IgD-negative memory B cell (primary cell): ENCODE results near the gene IL17RC. TPM values are rescaled to one million over a fixed set of nuclear protein-coding genes. Genes with fewer than 3 reads are reported as not detected.
A peak's percentile ranks its signal among the peaks of the same experiment; 100 is the strongest.
"Not testable (repeated sequence)": the region's sequence is repeated elsewhere in the genome, so short reads cannot be mapped to it uniquely, and the experiment has no call there.

Experiments
- H3K27ac Mint-ChIP-seq, 3 donors: one replicate each; pipeline ENCODE4 v1.8.0; 2020 to 2022; ENCODE audit warnings: mild to moderate bottlenecking in 3 of 3, mixed read lengths in 3 of 3, moderate library complexity in 1 of 3
- H3K27me3 Mint-ChIP-seq: one replicate; pipeline ENCODE4 v1.8.0; 2021; ENCODE audit warnings: mixed read lengths
- H3K36me3 Mint-ChIP-seq: one replicate; pipeline ENCODE4 v1.8.0; 2020; ENCODE audit warnings: mild to moderate bottlenecking, mixed read lengths
- H3K4me1 Mint-ChIP-seq, 3 donors: one replicate each; pipeline ENCODE4 v1.8.0; 2020 to 2022; ENCODE audit warnings: mixed read lengths in 3 of 3, mild to moderate bottlenecking in 1 of 3
- H3K4me3 Mint-ChIP-seq, 4 donors: one replicate each; pipeline ENCODE4 v1.8.0; 2020 to 2022; ENCODE audit warnings: mild to moderate bottlenecking in 4 of 4, mixed read lengths in 4 of 4, moderate library complexity in 3 of 4
- H3K9me3 Mint-ChIP-seq, 3 donors: one replicate each; pipeline ENCODE4 v1.8.0; 2020 to 2021; ENCODE audit warnings: mixed read lengths in 3 of 3, mild to moderate bottlenecking in 1 of 3
- polyA plus RNA-seq: library from polyadenylated mRNA; unstranded; fragments of 300-500 nt; fragmentation: Illumina TruSeq; gene quantifications from one replicate; pipeline ENCODE4 v1.2.3, GENCODE V29; 2021

The IL17RC gene
- polyA plus RNA-seq, 1 donor from 2014 or later, result 6.7 TPM

DNA sequence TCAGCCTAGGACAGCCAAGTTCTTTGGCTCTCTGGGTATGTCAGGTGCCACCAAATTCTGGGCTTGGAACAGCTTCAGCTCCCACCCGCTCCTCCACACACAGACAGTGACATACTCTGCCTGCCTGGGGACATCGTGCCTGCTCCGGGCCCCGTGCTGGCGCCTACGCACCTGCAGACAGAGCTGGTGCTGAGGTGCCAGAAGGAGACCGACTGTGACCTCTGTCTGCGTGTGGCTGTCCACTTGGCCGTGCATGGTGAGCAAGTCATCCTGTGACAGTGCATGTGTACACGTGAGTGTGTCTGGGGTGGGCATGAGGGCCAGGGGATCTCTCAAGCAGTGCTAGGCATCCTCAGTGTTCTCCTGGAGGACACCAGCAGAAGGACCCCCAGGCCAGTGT lies 922 bp downstream of the IL17RC start:
- no peak overlapping the region for H3K27ac Mint-ChIP-seq

DNA sequence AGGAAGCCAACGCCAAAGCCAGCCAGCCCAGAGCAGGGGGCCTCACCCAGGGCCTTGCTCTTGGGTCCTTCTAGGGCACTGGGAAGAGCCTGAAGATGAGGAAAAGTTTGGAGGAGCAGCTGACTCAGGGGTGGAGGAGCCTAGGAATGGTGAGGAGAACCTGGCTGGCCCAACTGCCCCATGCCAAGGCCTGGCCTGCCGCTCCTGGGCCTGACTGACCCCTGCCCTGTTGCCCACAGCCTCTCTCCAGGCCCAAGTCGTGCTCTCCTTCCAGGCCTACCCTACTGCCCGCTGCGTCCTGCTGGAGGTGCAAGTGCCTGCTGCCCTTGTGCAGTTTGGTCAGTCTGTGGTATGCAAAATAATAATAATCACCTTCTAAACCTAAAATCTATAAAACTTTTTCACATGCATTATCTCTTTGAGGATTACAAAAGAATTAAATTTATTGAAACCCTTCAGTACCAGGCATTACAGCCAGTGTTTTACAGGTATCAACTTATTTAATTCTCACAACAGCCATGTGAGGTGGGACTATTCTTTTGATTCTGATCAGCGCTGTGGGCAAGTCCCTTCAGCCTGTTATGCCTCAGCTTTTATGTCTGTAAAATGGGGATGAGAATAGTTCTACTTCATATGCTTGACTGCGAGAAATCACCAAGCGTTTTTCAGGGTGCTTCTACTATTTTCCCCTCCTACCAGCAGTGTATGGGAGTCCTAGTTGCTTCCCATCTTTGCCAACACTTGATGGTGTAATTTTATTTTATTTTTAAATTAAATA lies 1.6 kb downstream of the IL17RC start:
- peaks cover 5 to 7% (median 7%) of the 10 kb centered on the region in 3 donors for H3K4me1 Mint-ChIP-seq

More for the DNA sequence above, 922 bp downstream of the IL17RC start:
- Mint-ChIP-seq H3K4me1 (peaks cover 5 to 7% (median 7%) of the 10 kb centered on the region in 3 donors), H3K9me3 (no peaks in the 10 kb centered on the region), H3K36me3 (no peaks in the 10 kb centered on the region), H3K4me3 (no peak overlapping the region), H3K27me3 (peaks cover 13% of the 10 kb centered on the region)

DNA sequence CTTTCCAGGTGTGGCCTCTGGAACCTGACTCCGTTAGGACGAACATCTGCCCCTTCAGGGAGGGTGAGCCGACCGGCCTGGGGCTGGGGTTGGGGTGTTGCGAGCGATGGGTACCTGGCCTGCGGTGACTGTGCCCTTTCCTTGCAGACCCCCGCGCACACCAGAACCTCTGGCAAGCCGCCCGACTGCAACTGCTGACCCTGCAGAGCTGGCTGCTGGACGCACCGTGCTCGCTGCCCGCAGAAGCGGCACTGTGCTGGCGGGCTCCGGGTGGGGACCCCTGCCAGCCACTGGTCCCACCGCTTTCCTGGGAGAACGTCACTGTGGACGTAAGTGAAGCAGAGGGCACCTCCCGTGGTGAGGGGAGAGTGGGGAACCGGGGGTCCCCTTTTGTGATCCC lies 11.3 kb downstream of the IL17RC start:
- Mint-ChIP-seq H3K4me3 (no peak overlapping the region), H3K4me1 (peaks cover 11 to 17% (median 16%) of the 10 kb centered on the region in 3 donors), H3K27me3 (peaks cover 3% of the 10 kb centered on the region), H3K36me3 (no peaks in the 10 kb centered on the region), H3K27ac (no peak overlapping the region), H3K9me3 (no peaks in the 10 kb centered on the region)

More for the DNA sequence above, 1.6 kb downstream of the IL17RC start:
- H3K4me3 Mint-ChIP-seq, result peak overlapping the region in 1 of 4 donors; percentile 35
- H3K27ac Mint-ChIP-seq, result no peak overlapping the region
- H3K36me3 Mint-ChIP-seq, result no peaks in the 10 kb centered on the region
- H3K9me3 Mint-ChIP-seq, result no peaks in the 10 kb centered on the region
- peaks cover 13% of the 10 kb centered on the region for H3K27me3 Mint-ChIP-seq

- peak overlapping the region in 2 of 3 donors; percentile 31 to 79 for H3K27ac Mint-ChIP-seq
- H3K4me1 Mint-ChIP-seq, result peaks cover 23 to 24% (median 23%) of the 10 kb centered on the region in 3 donors
- no peaks in the 10 kb centered on the region for H3K27me3 Mint-ChIP-seq
- no peaks in the 10 kb centered on the region for H3K36me3 Mint-ChIP-seq
- H3K4me3 Mint-ChIP-seq, result peak overlapping the region; percentile 21 to 96 (median 69)
- no peaks in the 10 kb centered on the region for H3K9me3 Mint-ChIP-seq
Observed at GRCh38 chr3:9930804-9931418, 14.0 kb downstream of the IL17RC start.

- peak overlapping the region; percentile 97 to 99 (median 98) for H3K27ac Mint-ChIP-seq
- no peaks in the 10 kb centered on the region for H3K9me3 Mint-ChIP-seq
- peaks cover 23 to 24% (median 23%) of the 10 kb centered on the region in 3 donors for H3K4me1 Mint-ChIP-seq
- H3K36me3 Mint-ChIP-seq, result peaks cover 2% of the 10 kb centered on the region
- H3K4me3 Mint-ChIP-seq, result peak overlapping the region; percentile 90 to 99 (median 98)
- H3K27me3 Mint-ChIP-seq, result no peaks in the 10 kb centered on the region
Observed at GRCh38 chr3:9932535-9932842, 15.6 kb downstream of the IL17RC start.

GRCh38 chr3:9932843-9933560 lies 16.1 kb downstream of the IL17RC start:
- peaks cover 23 to 24% (median 23%) of the 10 kb centered on the region in 3 donors for H3K4me1 Mint-ChIP-seq
- peak overlapping the region; percentile 90 to 99 (median 98) for H3K4me3 Mint-ChIP-seq
- H3K9me3 Mint-ChIP-seq, result no peaks in the 10 kb centered on the region
- peak overlapping the region; percentile 97 to 99 (median 98) for H3K27ac Mint-ChIP-seq
- peaks cover 2% of the 10 kb centered on the region for H3K36me3 Mint-ChIP-seq
- no peaks in the 10 kb centered on the region for H3K27me3 Mint-ChIP-seq

GRCh38 chr3:9933561-9934234 lies 16.8 kb downstream of the IL17RC start, which contains the start of gene CRELD1:
Gene CRELD1 (plus strand): TSS chr3:9933834. CDS start chr3:9934439, 605 bp downstream.
- peaks cover 2% of the 10 kb centered on the region for H3K36me3 Mint-ChIP-seq
- H3K27me3 Mint-ChIP-seq, result no peaks in the 10 kb centered on the region
- peak within 1 kb of the TSS; percentile 90 to 99 (median 98) for H3K4me3 Mint-ChIP-seq
- H3K4me1 Mint-ChIP-seq, result peaks cover 23 to 24% (median 23%) of the 10 kb centered on the region in 3 donors
- H3K27ac Mint-ChIP-seq, result peak within 1 kb of the TSS; percentile 97 to 99 (median 98)
- H3K9me3 Mint-ChIP-seq, result no peaks in the 10 kb centered on the region

GRCh38 chr3:9934235-9934621 lies 17.3 kb downstream of the IL17RC start:
- H3K9me3 Mint-ChIP-seq, result no peaks in the 10 kb centered on the region
- H3K27me3 Mint-ChIP-seq, result no peaks in the 10 kb centered on the region
- peaks cover 2% of the 10 kb centered on the region for H3K36me3 Mint-ChIP-seq
- H3K4me1 Mint-ChIP-seq, result peaks cover 23 to 24% (median 23%) of the 10 kb centered on the region in 3 donors
- peak overlapping the region; percentile 90 to 99 (median 98) for H3K4me3 Mint-ChIP-seq
- peak overlapping the region; percentile 97 to 99 (median 98) for H3K27ac Mint-ChIP-seq

- peaks cover 2% of the 10 kb centered on the region for H3K36me3 Mint-ChIP-seq
- peak overlapping the region; percentile 90 to 99 (median 98) for H3K4me3 Mint-ChIP-seq
- no peaks in the 10 kb centered on the region for H3K27me3 Mint-ChIP-seq
- peaks cover 23 to 24% (median 23%) of the 10 kb centered on the region in 3 donors for H3K4me1 Mint-ChIP-seq
- peak overlapping the region in 1 of 3 donors; percentile 97 for H3K27ac Mint-ChIP-seq
- no peaks in the 10 kb centered on the region for H3K9me3 Mint-ChIP-seq
Observed at GRCh38 chr3:9934993-9935392, 18.1 kb downstream of the IL17RC start.

DNA sequence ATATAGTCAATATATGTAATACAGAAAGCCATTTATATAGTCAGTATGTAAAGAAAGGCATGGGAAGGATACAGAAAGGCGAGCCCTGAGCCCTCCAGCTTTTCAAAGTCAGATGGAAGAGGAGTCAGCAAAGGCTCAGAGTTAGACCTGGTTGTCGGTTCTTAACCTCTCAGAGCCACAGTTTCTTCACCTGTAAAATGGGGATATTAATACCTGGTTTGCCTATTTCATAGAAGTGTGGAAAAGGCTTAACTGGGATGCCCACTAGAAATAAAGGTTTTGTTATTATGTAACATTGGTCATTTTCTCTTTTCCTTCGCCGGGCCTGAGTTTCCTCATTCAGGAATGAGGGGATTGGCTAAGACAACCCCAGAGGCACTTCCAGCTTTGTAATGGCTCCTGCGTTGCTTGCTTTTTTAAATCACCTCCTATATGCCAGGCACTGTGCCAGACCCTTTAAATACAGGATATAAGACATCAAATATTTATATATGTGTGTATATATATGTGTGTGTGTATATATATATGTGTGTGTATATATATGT lies 19.1 kb downstream of the IL17RC start:
- Mint-ChIP-seq H3K27me3 (no peaks in the 10 kb centered on the region), H3K4me3 (peak overlapping the region in 1 of 4 donors; percentile 96), H3K9me3 (no peaks in the 10 kb centered on the region), H3K4me1 (peaks cover 20 to 24% (median 21%) of the 10 kb centered on the region in 3 donors), H3K27ac (peak overlapping the region in 1 of 3 donors; percentile 97), H3K36me3 (peaks cover 2% of the 10 kb centered on the region)

DNA sequence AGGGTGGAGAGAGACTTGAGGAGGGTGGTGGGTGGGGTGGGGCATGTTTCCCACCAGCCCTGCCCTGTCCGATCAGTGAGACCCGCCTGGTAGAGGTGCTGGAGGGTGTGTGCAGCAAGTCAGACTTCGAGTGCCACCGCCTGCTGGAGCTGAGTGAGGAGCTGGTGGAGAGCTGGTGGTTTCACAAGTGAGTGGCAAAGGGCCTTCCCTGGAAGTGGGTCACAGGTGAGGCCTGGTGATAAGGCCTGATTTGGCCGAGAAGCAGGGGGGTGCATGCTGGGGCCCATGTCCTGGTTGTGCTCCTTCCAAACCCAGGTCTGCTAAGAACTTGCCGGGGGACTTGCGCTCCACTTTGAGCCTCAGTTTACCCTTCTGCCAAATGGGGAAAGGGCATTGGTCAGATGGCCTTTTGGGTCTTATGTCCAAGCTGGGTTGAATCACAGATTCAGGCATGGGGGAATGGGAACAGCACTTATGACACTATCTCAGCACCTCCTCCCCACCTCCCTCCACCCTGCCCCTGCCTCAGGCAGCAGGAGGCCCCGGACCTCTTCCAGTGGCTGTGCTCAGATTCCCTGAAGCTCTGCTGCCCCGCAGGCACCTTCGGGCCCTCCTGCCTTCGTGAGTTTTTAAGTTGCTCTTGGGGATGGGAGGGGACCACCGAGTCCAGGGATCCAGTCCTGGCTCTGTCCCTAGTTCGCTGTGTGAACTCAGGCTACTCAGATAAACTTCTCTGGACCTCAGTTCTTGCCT lies 20.8 kb downstream of the IL17RC start:
- peak overlapping the region in 1 of 3 donors; percentile 25 for H3K27ac Mint-ChIP-seq
- H3K9me3 Mint-ChIP-seq, result no peaks in the 10 kb centered on the region
- peaks cover 15 to 16% (median 15%) of the 10 kb centered on the region in 3 donors for H3K4me1 Mint-ChIP-seq
- no peak overlapping the region for H3K4me3 Mint-ChIP-seq
- no peaks in the 10 kb centered on the region for H3K27me3 Mint-ChIP-seq
- peaks cover 2% of the 10 kb centered on the region for H3K36me3 Mint-ChIP-seq

DNA sequence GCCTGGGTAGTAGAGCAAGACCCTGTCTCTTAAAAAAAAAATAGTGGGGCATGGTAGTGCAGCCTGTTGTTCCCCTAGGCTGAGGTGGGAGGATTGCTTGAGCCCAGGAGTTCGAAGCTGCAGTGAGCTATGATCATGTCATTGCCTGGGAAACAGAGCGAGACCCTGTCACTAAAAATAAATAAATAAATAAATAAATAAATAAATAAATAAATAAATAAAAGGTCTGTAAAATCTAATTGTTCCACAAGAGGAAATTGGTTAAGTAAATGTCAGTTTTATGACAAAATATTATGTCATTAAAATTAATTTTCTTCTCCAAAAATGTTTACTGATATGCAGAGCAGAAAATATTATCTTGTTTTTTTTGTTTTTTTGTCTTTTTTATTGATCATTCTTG lies 22.1 kb downstream of the IL17RC start:
- H3K27ac Mint-ChIP-seq, result no peak overlapping the region
- H3K4me3 Mint-ChIP-seq, result no peak overlapping the region
- peaks cover 2% of the 10 kb centered on the region for H3K36me3 Mint-ChIP-seq
- H3K27me3 Mint-ChIP-seq, result no peaks in the 10 kb centered on the region
- H3K9me3 Mint-ChIP-seq, result no peaks in the 10 kb centered on the region
- H3K4me1 Mint-ChIP-seq, result peaks cover 12 to 16% (median 15%) of the 10 kb centered on the region in 3 donors

- H3K4me3 Mint-ChIP-seq, H3K36me3 Mint-ChIP-seq, H3K9me3 Mint-ChIP-seq, H3K27me3 Mint-ChIP-seq, H3K27ac Mint-ChIP-seq, H3K4me1 Mint-ChIP-seq: not testable (repeated sequence)
Observed at GRCh38 chr3:9939906-9940305, 23.0 kb downstream of the IL17RC start.

- Mint-ChIP-seq H3K9me3 (no peaks in the 10 kb centered on the region), H3K36me3 (peaks cover 2% of the 10 kb centered on the region), H3K4me3 (no peak overlapping the region), H3K4me1 (peaks cover 0 to 1% (median 1%) of the 10 kb centered on the region in 3 donors), H3K27me3 (no peaks in the 10 kb centered on the region), H3K27ac (no peak overlapping the region)
Observed at GRCh38 chr3:9940746-9941145, 23.8 kb downstream of the IL17RC start.
